Measurements from ENCODE around the gene TJP2.

The TJP2 gene

DNA sequence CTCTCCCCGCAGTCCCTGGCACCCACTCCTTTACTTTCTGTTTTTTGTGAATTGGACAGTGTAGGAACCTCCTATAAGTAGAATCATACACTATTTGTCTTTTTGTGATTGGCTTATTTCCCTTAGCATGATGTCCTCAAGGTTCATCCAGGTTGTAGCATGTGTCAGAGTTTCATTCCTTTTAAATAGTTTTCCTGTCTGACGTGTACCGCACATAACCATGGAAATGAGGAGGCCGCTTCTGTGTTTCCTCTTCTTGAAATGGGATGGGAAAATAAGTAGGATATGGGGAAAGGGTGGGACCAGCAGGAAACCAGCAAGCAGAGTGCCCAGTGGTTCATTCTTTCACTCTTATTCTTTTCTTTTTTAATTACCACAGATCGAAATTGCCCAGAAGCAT is 78.4 kb downstream of the TJP2 start:
- H3K4me3 Mint-ChIP-seq, result no peak overlapping the region
- H3K36me3 Mint-ChIP-seq (ENCODE audit: low read depth), result peaks cover 7% of the 10 kb centered on the region
- no peaks in the 10 kb centered on the region for H3K9me3 Mint-ChIP-seq
- H3K27ac Mint-ChIP-seq, result no peak overlapping the region
- H3K27me3 Mint-ChIP-seq (ENCODE audit: low read depth), result no peaks in the 10 kb centered on the region
- no peaks in the 10 kb centered on the region for H3K4me1 Mint-ChIP-seq (ENCODE audit: low read depth)

DNA sequence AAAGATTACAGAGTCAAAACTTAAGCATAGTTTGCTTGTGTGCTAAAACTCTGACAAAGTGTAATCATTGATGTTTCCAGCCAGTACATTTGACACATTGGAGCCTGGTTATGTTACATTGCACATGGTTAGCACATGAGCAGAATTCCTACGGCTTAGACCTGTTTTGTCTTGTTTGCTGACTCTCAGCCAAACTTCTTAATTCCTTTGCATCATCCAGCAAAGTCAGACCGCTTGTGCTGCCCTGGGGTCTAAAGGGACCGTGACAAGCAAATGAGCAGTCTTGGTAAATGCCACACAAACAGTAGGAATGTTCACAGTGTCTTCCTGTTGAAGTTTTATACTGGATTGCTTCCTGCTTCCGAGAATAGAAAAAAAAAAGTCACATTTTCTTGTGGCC is 79.0 kb downstream of the TJP2 start:
- Mint-ChIP-seq H3K4me3 (no peak overlapping the region), H3K36me3 (ENCODE audit: low read depth) (peaks cover 6% of the 10 kb centered on the region), H3K27me3 (ENCODE audit: low read depth) (no peaks in the 10 kb centered on the region), H3K9me3 (no peaks in the 10 kb centered on the region), H3K27ac (no peak overlapping the region), H3K4me1 (ENCODE audit: low read depth) (no peaks in the 10 kb centered on the region)

DNA sequence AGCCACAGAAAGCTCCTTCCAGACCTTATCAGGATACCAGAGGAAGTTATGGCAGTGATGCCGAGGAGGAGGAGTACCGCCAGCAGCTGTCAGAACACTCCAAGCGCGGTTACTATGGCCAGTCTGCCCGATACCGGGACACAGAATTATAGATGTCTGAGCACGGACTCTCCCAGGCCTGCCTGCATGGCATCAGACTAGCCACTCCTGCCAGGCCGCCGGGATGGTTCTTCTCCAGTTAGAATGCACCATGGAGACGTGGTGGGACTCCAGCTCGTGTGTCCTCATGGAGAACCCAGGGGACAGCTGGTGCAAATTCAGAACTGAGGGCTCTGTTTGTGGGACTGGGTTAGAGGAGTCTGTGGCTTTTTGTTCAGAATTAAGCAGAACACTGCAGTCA is 80.1 kb downstream of the TJP2 start:
- peaks cover 6% of the 10 kb centered on the region for H3K36me3 Mint-ChIP-seq (ENCODE audit: low read depth)
- no peak overlapping the region for H3K27ac Mint-ChIP-seq

DNA sequence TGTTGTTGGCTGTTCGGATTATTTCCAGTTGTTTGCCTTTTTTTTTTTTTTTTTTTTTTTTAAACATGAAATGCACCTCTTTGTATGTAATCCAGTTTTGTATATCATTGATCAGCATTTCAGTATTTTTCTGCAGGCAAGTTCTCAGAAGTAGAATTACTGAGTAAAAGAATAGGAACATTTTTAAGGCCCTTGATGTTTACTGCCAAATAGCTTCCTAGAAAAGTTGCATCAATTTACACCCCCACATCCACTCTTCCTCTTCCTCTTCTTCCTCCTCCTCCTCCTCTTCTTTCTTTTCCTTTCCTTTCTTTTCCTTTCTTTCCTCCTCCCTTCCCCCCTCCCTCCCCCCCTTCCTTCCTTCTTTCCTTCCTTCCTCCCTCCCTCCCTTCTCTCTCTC is 81.5 kb downstream of the TJP2 start:
- Mint-ChIP-seq H3K9me3 (no peaks in the 10 kb centered on the region), H3K4me3 (no peak overlapping the region), H3K27ac (no peak overlapping the region), H3K4me1 (ENCODE audit: low read depth) (no peaks in the 10 kb centered on the region), H3K27me3 (ENCODE audit: low read depth) (no peaks in the 10 kb centered on the region), H3K36me3 (ENCODE audit: low read depth) (peaks cover 6% of the 10 kb centered on the region)

More for the DNA sequence above, 80.1 kb downstream of the TJP2 start:
- Mint-ChIP-seq H3K9me3 (no peaks in the 10 kb centered on the region), H3K4me1 (ENCODE audit: low read depth) (no peaks in the 10 kb centered on the region), H3K27me3 (ENCODE audit: low read depth) (no peaks in the 10 kb centered on the region), H3K4me3 (no peak overlapping the region)

DNA sequence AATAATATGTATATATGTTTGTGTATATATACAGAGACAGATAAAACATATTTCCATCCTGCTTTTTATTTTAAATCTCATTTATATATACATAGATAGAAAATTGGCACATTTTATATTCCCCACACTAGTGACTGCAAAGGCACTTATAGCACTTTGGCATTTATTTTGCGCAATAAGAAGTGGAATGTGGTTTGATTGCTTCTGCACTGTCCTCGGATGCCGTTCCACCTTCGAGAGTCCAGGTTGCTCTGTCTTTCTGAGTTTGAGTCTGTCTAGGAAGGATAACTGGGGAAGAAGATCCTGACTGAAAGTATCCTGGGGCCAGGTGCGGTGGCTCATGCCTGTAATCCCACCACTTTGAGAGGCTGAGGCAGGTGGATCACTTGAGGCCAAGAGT is 84.5 kb downstream of the TJP2 start:
- Mint-ChIP-seq H3K4me3 (no peak overlapping the region), H3K4me1 (ENCODE audit: low read depth) (no peaks in the 10 kb centered on the region), H3K27me3 (ENCODE audit: low read depth) (peaks cover 5% of the 10 kb centered on the region), H3K36me3 (ENCODE audit: low read depth) (peaks cover 6% of the 10 kb centered on the region), H3K27ac (no peak overlapping the region), H3K9me3 (no peaks in the 10 kb centered on the region)

GRCh38 chr9:69260161-69260560 is 86.1 kb downstream of the TJP2 start:
- peaks cover 6% of the 10 kb centered on the region for H3K36me3 Mint-ChIP-seq (ENCODE audit: low read depth)
- peaks cover 11% of the 10 kb centered on the region for H3K27me3 Mint-ChIP-seq (ENCODE audit: low read depth)
- H3K4me3 Mint-ChIP-seq, result no peak overlapping the region
- H3K4me1 Mint-ChIP-seq (ENCODE audit: low read depth), result no peaks in the 10 kb centered on the region
- H3K9me3 Mint-ChIP-seq, result no peaks in the 10 kb centered on the region
- no peak overlapping the region for H3K27ac Mint-ChIP-seq

GRCh38 chr9:69261636-69262035 is 87.6 kb downstream of the TJP2 start:
- H3K4me1 Mint-ChIP-seq (ENCODE audit: low read depth), result no peaks in the 10 kb centered on the region
- no peak overlapping the region for H3K4me3 Mint-ChIP-seq
- no peaks in the 10 kb centered on the region for H3K9me3 Mint-ChIP-seq
- H3K36me3 Mint-ChIP-seq (ENCODE audit: low read depth), result peaks cover 1% of the 10 kb centered on the region
- peaks cover 11% of the 10 kb centered on the region for H3K27me3 Mint-ChIP-seq (ENCODE audit: low read depth)
- H3K27ac Mint-ChIP-seq, result no peak overlapping the region

DNA sequence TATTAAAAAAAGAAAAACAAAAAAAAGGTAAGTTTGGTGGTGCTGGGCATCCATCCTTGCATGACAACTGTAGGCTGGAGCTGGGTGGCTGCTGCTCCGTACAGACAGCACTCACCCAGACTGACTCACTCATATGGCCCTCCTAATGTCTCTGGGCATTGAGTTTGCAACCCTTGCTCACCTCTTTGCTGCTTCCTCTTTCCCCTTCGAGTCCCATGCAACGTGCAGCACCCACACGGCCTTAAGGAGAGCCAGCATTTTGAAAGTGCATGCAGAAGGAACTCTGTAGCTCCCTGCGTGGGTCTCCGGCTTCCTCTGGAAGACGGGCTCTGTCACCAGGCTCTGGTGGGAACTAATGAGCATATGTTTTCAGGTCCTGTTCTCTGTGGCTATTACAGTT is 90.4 kb downstream of the TJP2 start:
- Mint-ChIP-seq H3K4me3 (no peak overlapping the region), H3K27me3 (ENCODE audit: low read depth) (peaks cover 11% of the 10 kb centered on the region), H3K4me1 (ENCODE audit: low read depth) (no peaks in the 10 kb centered on the region), H3K27ac (no peak overlapping the region), H3K36me3 (ENCODE audit: low read depth) (no peaks in the 10 kb centered on the region), H3K9me3 (no peaks in the 10 kb centered on the region)

- H3K9me3 Mint-ChIP-seq, result no peaks in the 10 kb centered on the region
- H3K36me3 Mint-ChIP-seq (ENCODE audit: low read depth), result no peaks in the 10 kb centered on the region
- H3K4me1 Mint-ChIP-seq (ENCODE audit: low read depth), result no peaks in the 10 kb centered on the region
- H3K4me3 Mint-ChIP-seq, result no peak overlapping the region
- no peak overlapping the region for H3K27ac Mint-ChIP-seq
- H3K27me3 Mint-ChIP-seq (ENCODE audit: low read depth), result peaks cover 11% of the 10 kb centered on the region
Measured at GRCh38 chr9:69265891-69266290, 91.8 kb downstream of the TJP2 start.

GRCh38 chr9:69272212-69272611 is 98.1 kb downstream of the TJP2 start:
- H3K9me3 Mint-ChIP-seq, result peaks cover 5% of the 10 kb centered on the region
- peaks cover 5% of the 10 kb centered on the region for H3K27me3 Mint-ChIP-seq (ENCODE audit: low read depth)
- no peaks in the 10 kb centered on the region for H3K4me1 Mint-ChIP-seq (ENCODE audit: low read depth)
- no peak overlapping the region for H3K4me3 Mint-ChIP-seq
- no peaks in the 10 kb centered on the region for H3K36me3 Mint-ChIP-seq (ENCODE audit: low read depth)
- H3K27ac Mint-ChIP-seq, result no peak overlapping the region

- Mint-ChIP-seq H3K27ac (no peak overlapping the region), H3K4me1 (ENCODE audit: low read depth) (no peaks in the 10 kb centered on the region)
Measured at GRCh38 chr9:69273161-69273560, 99.1 kb downstream of the TJP2 start.

GRCh38 chr9:69276775-69277174 is 102.7 kb downstream of the TJP2 start:
- Mint-ChIP-seq H3K9me3 (peaks cover 24% of the 10 kb centered on the region), H3K27ac (no peak overlapping the region), H3K36me3 (ENCODE audit: low read depth) (no peaks in the 10 kb centered on the region), H3K27me3 (ENCODE audit: low read depth) (peaks cover 5% of the 10 kb centered on the region), H3K4me1 (ENCODE audit: low read depth) (no peaks in the 10 kb centered on the region), H3K4me3 (no peak overlapping the region)

More at GRCh38 chr9:69273161-69273560, 99.1 kb downstream of the TJP2 start:
- Mint-ChIP-seq H3K27me3 (ENCODE audit: low read depth) (peaks cover 5% of the 10 kb centered on the region), H3K9me3 (peaks cover 11% of the 10 kb centered on the region), H3K4me3 (no peak overlapping the region), H3K36me3 (ENCODE audit: low read depth) (no peaks in the 10 kb centered on the region)

DNA sequence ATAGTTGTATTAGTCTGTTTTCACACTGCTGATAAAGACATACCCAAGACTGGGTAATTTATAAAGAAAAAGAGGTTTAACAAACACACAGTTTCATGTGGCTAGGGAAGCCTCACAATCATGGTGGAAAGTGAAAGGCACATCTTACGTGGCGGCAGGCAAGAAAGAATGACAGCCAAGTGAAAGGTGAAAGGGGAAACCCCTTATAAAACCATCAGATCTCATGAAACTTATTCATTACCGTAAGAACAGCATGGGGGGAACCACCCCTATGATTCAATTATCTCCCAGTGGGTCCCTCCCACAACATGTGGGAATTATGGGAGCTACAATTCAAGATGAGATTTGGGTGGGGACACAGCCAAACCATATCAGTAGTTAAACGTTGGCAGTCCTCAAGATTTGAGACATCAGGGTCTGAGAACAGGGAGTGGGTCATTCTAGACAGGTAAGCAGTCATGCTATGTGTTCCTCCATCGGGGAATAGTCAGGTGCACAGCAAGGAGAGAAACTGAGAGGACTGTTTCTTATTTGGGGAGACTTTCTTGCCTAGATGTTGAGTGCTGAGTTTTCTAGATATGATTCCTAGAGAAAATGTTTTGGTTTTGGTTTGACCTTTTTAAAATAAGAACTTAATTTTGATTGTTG is 105.1 kb downstream of the TJP2 start:
- no peaks in the 10 kb centered on the region for H3K36me3 Mint-ChIP-seq (ENCODE audit: low read depth)
- H3K4me1 Mint-ChIP-seq (ENCODE audit: low read depth), result no peaks in the 10 kb centered on the region
- H3K4me3 Mint-ChIP-seq, result no peak overlapping the region
- no peaks in the 10 kb centered on the region for H3K27me3 Mint-ChIP-seq (ENCODE audit: low read depth)
- H3K27ac Mint-ChIP-seq, result no peak overlapping the region
- H3K9me3 Mint-ChIP-seq, result peaks cover 24% of the 10 kb centered on the region

GRCh38 chr9:69279733-69280132 is 105.7 kb downstream of the TJP2 start:
- peaks cover 24% of the 10 kb centered on the region for H3K9me3 Mint-ChIP-seq
- H3K4me1 Mint-ChIP-seq (ENCODE audit: low read depth), result no peaks in the 10 kb centered on the region
- no peak overlapping the region for H3K27ac Mint-ChIP-seq
- H3K4me3 Mint-ChIP-seq, result no peak overlapping the region
- no peaks in the 10 kb centered on the region for H3K36me3 Mint-ChIP-seq (ENCODE audit: low read depth)
- peaks cover 3% of the 10 kb centered on the region for H3K27me3 Mint-ChIP-seq (ENCODE audit: low read depth)

- Mint-ChIP-seq H3K4me1 (ENCODE audit: low read depth) (no peaks in the 10 kb centered on the region), H3K4me3 (no peak overlapping the region), H3K27ac (no peak overlapping the region), H3K27me3 (ENCODE audit: low read depth) (peaks cover 16% of the 10 kb centered on the region), H3K9me3 (peaks cover 14% of the 10 kb centered on the region), H3K36me3 (ENCODE audit: low read depth) (no peaks in the 10 kb centered on the region)
Measured at GRCh38 chr9:69283003-69283402, 108.9 kb downstream of the TJP2 start.

DNA sequence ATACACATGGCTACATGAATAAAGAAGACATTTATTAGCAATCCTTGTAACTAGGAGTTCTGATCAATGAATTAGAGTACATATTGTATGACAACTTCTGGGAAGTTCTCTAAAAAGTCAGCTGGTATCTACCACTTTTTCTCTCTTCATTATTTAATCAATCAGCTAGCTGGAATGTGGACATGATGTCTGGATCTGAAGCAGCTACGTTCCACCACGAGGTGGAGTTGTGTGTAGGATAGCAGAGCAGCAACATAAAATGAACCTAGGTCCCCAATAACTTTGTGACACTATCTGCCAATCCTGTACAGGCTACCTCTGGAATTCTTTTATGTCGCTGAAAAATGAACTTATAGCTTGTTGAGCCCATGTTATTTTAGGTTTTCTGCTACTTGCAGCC is 118.0 kb downstream of the TJP2 start:
- H3K4me3 Mint-ChIP-seq, result no peak overlapping the region
- no peaks in the 10 kb centered on the region for H3K27me3 Mint-ChIP-seq (ENCODE audit: low read depth)
- H3K27ac Mint-ChIP-seq, result no peak overlapping the region
- H3K9me3 Mint-ChIP-seq, result no peaks in the 10 kb centered on the region
- H3K36me3 Mint-ChIP-seq (ENCODE audit: low read depth), result no peaks in the 10 kb centered on the region
- H3K4me1 Mint-ChIP-seq (ENCODE audit: low read depth), result no peaks in the 10 kb centered on the region

Data from T-helper 1 cell treated with Interleukin-12 subunit alpha and Interleukin-12 subunit beta and Interleukin-4 antibody, amounts not matched to agents 30 μg/mL and 1 μg/mL, for 36 hours (primary cell).